ENCODE measurements around the gene MYBPH. TPM values are rescaled to one million over a fixed set of nuclear protein-coding genes. Genes with fewer than 3 reads are reported as not detected.
A peak's percentile ranks its signal among the peaks of the same experiment; 100 is the strongest.

Gene MYBPH
- total and polyA plus RNA-seq, 2 experiments from 2014 or later = not detected

GRCh38 chr1:203219934-203220333 is 44.3 kb upstream of the MYBPH start:
- Histone ChIP-seq H3F3A (replicated peaks; ENCODE audit: low read depth) (no peaks in the 10 kb centered on the region), H3K9me2 (ENCODE audit: insufficient read depth) (no peaks in the 10 kb centered on the region), H3K36me3 (ENCODE audit: insufficient read depth) (no peaks in the 10 kb centered on the region), H3K4me3 (no peak overlapping the region), H4K20me1 (replicated peaks; ENCODE audit: insufficient read depth) (no peaks in the 10 kb centered on the region), H2AFZ (no peak overlapping the region), H3K4me1 (ENCODE audit: insufficient read depth) (peaks cover 10% of the 10 kb centered on the region), H3K79me2 (replicated peaks; ENCODE audit: insufficient read depth) (no peaks in the 10 kb centered on the region), H3K4me2 (no peak overlapping the region), H3K27me3 (ENCODE audit: insufficient read depth) (no peaks in the 10 kb centered on the region), H3K27ac (ENCODE audit: low read depth) (no peak overlapping the region)
- no peak for TF ChIP-seq EZH2 (IDR thresholded peaks at IDR 0.05; ENCODE audit: low read depth, unreplicated experiment)
- TF ChIP-seq, protein P1, sequence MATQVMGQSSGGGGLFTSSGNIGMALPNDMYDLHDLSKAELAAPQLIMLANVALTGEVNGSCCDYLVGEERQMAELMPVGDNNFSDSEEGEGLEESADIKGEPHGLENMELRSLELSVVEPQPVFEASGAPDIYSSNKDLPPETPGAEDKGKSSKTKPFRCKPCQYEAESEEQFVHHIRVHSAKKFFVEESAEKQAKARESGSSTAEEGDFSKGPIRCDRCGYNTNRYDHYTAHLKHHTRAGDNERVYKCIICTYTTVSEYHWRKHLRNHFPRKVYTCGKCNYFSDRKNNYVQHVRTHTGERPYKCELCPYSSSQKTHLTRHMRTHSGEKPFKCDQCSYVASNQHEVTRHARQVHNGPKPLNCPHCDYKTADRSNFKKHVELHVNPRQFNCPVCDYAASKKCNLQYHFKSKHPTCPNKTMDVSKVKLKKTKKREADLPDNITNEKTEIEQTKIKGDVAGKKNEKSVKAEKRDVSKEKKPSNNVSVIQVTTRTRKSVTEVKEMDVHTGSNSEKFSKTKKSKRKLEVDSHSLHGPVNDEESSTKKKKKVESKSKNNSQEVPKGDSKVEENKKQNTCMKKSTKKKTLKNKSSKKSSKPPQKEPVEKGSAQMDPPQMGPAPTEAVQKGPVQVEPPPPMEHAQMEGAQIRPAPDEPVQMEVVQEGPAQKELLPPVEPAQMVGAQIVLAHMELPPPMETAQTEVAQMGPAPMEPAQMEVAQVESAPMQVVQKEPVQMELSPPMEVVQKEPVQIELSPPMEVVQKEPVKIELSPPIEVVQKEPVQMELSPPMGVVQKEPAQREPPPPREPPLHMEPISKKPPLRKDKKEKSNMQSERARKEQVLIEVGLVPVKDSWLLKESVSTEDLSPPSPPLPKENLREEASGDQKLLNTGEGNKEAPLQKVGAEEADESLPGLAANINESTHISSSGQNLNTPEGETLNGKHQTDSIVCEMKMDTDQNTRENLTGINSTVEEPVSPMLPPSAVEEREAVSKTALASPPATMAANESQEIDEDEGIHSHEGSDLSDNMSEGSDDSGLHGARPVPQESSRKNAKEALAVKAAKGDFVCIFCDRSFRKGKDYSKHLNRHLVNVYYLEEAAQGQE (IDR thresholded peaks at IDR 0.05; ENCODE audit: unreplicated experiment) = peak; percentile 92
- no peak for TF ChIP-seq CTCF (conservative IDR thresholded peaks at IDR 0.05; ENCODE audit: low read depth in 2 of 2)
- TF ChIP-seq, protein P2, sequence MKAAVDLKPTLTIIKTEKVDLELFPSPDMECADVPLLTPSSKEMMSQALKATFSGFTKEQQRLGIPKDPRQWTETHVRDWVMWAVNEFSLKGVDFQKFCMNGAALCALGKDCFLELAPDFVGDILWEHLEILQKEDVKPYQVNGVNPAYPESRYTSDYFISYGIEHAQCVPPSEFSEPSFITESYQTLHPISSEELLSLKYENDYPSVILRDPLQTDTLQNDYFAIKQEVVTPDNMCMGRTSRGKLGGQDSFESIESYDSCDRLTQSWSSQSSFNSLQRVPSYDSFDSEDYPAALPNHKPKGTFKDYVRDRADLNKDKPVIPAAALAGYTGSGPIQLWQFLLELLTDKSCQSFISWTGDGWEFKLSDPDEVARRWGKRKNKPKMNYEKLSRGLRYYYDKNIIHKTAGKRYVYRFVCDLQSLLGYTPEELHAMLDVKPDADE (IDR thresholded peaks at IDR 0.05) = no peak
- ATAC-seq (no peak), DNase-seq (ENCODE audit: low spot score) (peak; percentile 45)
- Mint-ChIP-seq H3K36me3 (ENCODE audit: low read depth) (no peaks in the 10 kb centered on the region), H3K27ac (no peak overlapping the region), H3K27me3 (ENCODE audit: insufficient read depth, low read depth, poor library complexity) (peaks cover 15% of the 10 kb centered on the region), H3K4me3 (no peak overlapping the region), H3K4me1 (peaks cover 17% of the 10 kb centered on the region), H3K9me3 (no peaks in the 10 kb centered on the region)

DNA sequence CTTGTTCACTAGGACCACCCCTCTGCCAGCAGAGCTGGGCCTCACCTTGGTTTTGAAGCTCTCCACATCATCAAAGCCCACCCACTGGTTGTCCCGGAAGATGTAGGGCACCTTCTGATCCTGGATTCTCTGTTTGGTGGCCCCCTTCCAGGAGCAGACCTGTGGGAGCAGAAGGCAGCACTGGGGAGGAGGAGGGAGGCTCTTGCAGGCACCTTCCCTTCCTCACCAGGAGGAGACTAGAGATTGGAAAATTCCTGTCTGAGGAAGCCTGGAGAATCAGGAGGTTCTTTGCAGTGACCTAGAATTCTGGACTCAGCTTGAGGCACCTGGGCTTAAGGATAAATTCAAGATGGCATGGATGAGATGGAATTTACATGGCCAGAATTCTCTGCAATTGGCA is 43.5 kb upstream of the MYBPH start:
- Mint-ChIP-seq H3K36me3 (ENCODE audit: low read depth) (no peaks in the 10 kb centered on the region), H3K9me3 (no peaks in the 10 kb centered on the region), H3K27me3 (ENCODE audit: insufficient read depth, low read depth, poor library complexity) (peaks cover 20% of the 10 kb centered on the region), H3K4me1 (peaks cover 17% of the 10 kb centered on the region), H3K27ac (no peak overlapping the region), H3K4me3 (no peak overlapping the region)
- ATAC-seq (no peak), DNase-seq (ENCODE audit: low spot score) (no peak)
- H3K4me3 ChIP-seq = no peak overlapping the region
- H3F3A ChIP-seq (replicated peaks; ENCODE audit: low read depth) = no peaks in the 10 kb centered on the region
- no peak for TF ChIP-seq STAT1 (IDR thresholded peaks at IDR 0.05; ENCODE audit: unreplicated experiment)
- no peak for TF ChIP-seq ZNF114 (CRISPR knock-in tag; IDR thresholded peaks at IDR 0.05)
- TF ChIP-seq POLR2AphosphoS5 (IDR thresholded peaks at IDR 0.05; ENCODE audit: low read depth) = no peak
- TF ChIP-seq ZNF462 (CRISPR knock-in tag; IDR thresholded peaks at IDR 0.05) = no peak
- H3K27me3 ChIP-seq (ENCODE audit: insufficient read depth) = no peaks in the 10 kb centered on the region
- H3K36me3 ChIP-seq (ENCODE audit: insufficient read depth) = no peaks in the 10 kb centered on the region
- no peak overlapping the region for H3K27ac ChIP-seq (ENCODE audit: low read depth)
- no peaks in the 10 kb centered on the region for H3K9me2 ChIP-seq (ENCODE audit: insufficient read depth)
- no peaks in the 10 kb centered on the region for H3K79me2 ChIP-seq (replicated peaks; ENCODE audit: insufficient read depth)
- no peak overlapping the region for H2AFZ ChIP-seq
- no peaks in the 10 kb centered on the region for H4K20me1 ChIP-seq (replicated peaks; ENCODE audit: insufficient read depth)
- H3K4me1 ChIP-seq (ENCODE audit: insufficient read depth) = peaks cover 10% of the 10 kb centered on the region
- H3K4me2 ChIP-seq = no peak overlapping the region
